GM13976 (cell line): ENCODE results near the gene FTO.

ENCODE experiments used
- DNase-seq: peaks from one replicate; pipeline ENCODE4 v3.0.0; 2012; ENCODE audit warnings: low spot score
- CTCF ChIP-seq: IDR thresholded peaks from 2 replicates; pipeline ENCODE4 v1.5.1; 2012; ENCODE audit warnings: borderline replicate concordance, mild to moderate bottlenecking; ENCODE audit not compliant: insufficient read depth; ENCODE audit errors: extremely low read depth, missing control alignments, control extremely low read depth
- in situ Hi-C: fragments of 300-500 bp; cut with MboI; formaldehyde crosslinking; loops from one replicate; pipeline ENCODE4 v1.12.0; 2022; ENCODE audit warnings: low sequenced_read_pairs, mixed read lengths, inconsistent platforms; ENCODE audit not compliant: unreplicated experiment

FTO gene

GRCh38 chr16:53743149-53743566 is 39.2 kb downstream of the FTO start:
- in situ Hi-C loops, result no loop called here
- peak; percentile 66 for TF ChIP-seq CTCF
- DNase-seq, result no peak

GRCh38 chr16:53744449-53744848 is 40.5 kb downstream of the FTO start:
- in situ Hi-C loops, result no loop called here
- DNase-seq, result peak; percentile 23
- no peak for TF ChIP-seq CTCF

GRCh38 chr16:53745086-53745485 is 41.1 kb downstream of the FTO start:
- no peak for DNase-seq
- TF ChIP-seq CTCF, result no peak
- in situ Hi-C loops, result no loop called here

GRCh38 chr16:53745753-53746266 is 41.9 kb downstream of the FTO start:
- in situ Hi-C loops, result no loop called here
- no peak for DNase-seq
- no peak for TF ChIP-seq CTCF

- TF ChIP-seq CTCF, result no peak
- in situ Hi-C loops, result no loop called here
- no peak for DNase-seq
Measured at GRCh38 chr16:53752560-53752959, 48.6 kb downstream of the FTO start.

- no peak for DNase-seq
- no peak for TF ChIP-seq CTCF
- in situ Hi-C loops, result no loop called here
Measured at GRCh38 chr16:53753431-53753830, 49.5 kb downstream of the FTO start.
